GM10266 (cell line): ENCODE results near the gene TSPAN31.

Source experiments
- DNase-seq: peaks from one replicate; pipeline ENCODE4 v3.0.0; 2012; ENCODE audit errors: extremely low spot score
- TF ChIP-seq, protein P1 (sequence below): IDR thresholded peaks from 2 replicates; pipeline ENCODE4 v1.5.1; 2012; ENCODE audit warnings: mild to moderate bottlenecking, low read depth; ENCODE audit not compliant: control insufficient read depth, insufficient read depth; ENCODE audit errors: missing control alignments

TSPAN31 gene

DNA sequence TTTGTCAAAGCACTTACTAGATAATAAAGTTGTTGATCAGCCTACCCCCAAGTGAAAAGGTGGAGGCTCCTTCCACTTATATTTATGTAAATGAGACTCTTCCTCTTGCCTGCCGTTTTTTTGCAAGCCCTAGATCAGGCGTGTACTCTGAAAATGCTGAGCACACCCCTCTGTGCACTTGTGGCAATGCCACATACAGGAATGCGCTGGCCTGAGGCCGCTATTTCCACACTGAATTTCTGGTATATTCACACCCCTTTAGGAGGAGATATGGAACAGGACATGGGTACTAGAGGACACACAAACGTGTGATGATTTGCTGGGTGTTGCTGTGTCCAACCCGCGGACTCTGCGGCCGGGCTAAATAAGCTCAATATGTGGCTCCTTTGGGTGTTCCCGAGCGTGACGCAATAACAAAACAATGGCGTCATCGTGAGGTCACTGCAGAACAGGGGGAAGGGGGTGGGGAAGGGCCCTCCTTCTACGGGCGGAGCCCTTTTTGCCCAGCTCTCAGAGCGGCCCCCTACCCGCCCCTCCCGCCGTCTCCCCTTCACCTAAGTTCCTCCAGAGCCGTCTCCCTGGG is 554 bp upstream of the TSPAN31 start:
- TF ChIP-seq, protein P1, sequence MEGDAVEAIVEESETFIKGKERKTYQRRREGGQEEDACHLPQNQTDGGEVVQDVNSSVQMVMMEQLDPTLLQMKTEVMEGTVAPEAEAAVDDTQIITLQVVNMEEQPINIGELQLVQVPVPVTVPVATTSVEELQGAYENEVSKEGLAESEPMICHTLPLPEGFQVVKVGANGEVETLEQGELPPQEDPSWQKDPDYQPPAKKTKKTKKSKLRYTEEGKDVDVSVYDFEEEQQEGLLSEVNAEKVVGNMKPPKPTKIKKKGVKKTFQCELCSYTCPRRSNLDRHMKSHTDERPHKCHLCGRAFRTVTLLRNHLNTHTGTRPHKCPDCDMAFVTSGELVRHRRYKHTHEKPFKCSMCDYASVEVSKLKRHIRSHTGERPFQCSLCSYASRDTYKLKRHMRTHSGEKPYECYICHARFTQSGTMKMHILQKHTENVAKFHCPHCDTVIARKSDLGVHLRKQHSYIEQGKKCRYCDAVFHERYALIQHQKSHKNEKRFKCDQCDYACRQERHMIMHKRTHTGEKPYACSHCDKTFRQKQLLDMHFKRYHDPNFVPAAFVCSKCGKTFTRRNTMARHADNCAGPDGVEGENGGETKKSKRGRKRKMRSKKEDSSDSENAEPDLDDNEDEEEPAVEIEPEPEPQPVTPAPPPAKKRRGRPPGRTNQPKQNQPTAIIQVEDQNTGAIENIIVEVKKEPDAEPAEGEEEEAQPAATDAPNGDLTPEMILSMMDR, result no peak
- DNase-seq, result peak; percentile 76

DNA sequence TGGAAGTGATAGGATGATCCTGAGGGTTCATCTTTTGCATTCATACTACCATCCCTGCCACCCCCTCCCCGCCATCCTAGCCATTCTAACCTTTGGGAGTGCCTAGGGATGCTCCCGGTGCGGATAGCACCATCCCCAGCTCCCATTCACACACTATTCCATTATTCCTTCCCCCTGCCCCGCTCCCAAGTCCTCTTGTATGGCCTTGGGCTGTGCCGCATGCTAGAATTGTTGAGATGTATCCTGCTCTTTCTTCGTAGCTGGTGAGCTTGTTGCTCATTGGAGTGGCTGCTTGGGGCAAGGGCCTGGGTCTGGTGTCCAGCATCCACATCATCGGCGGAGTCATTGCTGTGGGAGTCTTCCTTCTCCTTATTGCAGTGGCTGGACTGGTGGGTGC is 644 bp downstream of the TSPAN31 start:
- TF ChIP-seq, protein P1, result no peak
- no peak for DNase-seq

DNA sequence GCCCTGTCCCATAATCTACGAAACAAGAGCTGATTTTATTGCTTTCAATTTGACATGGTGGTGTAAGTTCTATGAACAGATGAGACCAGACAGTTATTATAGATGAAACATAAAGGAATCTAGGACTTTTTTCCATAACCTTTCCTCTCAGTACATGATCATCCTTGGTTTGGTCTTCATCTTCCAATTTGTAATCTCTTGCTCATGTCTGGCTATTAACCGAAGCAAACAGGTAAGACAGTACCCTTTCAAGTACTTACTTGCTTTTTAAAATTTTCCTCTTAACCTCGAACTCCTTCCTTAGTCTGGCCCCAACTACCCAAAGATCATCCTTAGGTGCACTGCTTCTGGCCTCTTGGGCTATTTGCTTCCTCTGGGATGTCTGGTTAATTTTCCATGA is 1.2 kb downstream of the TSPAN31 start:
- TF ChIP-seq, protein P1, result no peak
- no peak for DNase-seq

DNA sequence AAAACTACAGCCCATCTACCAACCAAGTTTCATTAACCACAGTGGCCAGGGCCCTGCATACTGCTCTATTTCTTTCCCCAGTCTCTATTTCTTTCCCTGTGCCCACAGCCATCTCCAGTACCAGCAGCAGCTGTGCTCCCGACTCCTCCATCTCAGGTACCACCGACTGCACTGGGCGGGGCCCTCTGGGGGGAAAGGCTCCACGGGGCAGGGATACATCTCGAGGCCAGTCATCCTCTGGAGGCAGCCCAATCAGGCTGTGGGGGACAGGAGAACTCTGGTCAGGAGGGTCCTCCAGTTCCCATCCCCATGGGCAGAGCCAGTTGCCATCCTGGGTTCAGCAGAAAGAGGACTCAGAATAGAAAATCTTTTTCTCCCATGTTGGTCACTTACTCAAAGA is 4.2 kb downstream of the TSPAN31 start:
- TF ChIP-seq, protein P1, result no peak
- no peak for DNase-seq

DNA sequence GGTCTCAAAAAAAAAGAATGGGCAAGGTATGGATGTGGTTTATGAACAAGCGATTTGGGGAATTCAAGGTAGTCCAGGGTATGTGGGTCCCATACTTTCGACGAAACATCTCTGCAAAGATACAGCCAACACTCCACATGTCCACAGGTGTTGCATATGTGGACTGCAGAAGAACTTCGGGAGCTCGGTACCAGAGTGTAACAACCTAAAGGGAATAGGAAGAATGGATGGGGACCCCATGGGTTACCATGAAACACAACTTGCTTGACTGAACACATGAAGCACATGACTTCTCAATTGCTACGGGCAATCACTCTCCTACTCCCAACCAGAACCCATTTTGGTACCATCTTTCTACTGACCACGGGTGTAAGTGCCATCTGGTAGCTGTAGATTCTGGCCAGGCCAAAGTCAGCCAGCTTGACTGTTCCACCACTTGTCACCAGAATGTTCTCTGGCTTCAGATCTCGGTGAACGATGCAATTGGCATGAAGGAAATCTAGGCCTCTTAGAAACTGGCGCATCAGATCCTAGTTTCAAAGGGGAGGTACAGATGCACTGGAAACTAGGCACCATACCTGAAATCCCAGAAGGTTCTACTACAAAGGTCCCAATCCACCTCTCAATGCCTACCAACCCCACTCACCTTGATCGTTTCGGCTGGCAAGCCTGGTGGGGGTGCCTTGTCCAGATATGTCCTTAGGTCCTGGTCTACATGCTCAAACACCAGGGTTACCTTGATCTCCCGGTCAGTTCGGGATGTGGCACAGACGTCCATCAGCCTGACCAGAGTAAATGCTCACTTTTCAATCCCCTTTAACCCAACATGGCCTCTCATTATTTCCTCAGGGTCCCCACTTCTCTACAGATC is 6.0 kb downstream of the TSPAN31 start:
- no peak for DNase-seq
- TF ChIP-seq, protein P1, result no peak

DNA sequence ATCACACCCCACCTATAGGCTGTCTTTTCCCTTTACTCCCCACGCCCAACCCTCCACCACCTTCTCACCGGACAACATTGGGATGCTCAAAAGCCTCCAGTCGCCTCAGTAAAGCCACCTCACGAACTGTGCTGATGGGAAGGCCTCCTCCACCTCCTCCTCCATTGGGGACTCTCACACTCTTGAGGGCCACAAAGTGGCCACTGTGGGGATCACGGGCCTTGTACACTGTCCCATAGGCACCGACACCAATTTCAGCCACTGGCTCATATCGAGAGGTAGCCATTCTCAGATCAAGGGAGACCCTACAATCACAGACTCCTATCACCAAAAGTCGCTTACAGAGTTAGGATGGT is 6.6 kb downstream of the TSPAN31 start:
- TF ChIP-seq, protein P1, result no peak
- DNase-seq, result no peak
